MCF 10A (cell line): Measurements from ENCODE around the gene TRABD. TPM values are rescaled to one million over a fixed set of nuclear protein-coding genes. Genes with fewer than 3 reads are reported as not detected.
"Not testable (repeated sequence)": the region's sequence is repeated elsewhere in the genome, so short reads cannot be mapped to it uniquely, and the experiment has no call there.

Experiments used
- BruUV-seq: library from RNA; stranded (reverse); fragments of 400-500 nt; replicated peaks from 2 replicates; lab custom pipeline; 2021; lab: Mats Ljungman, UMichigan
- CTCF ChIA-PET: fragments of 300-600 bp; sonication (Branson Sonifier 250); formaldehyde crosslinking; extraction: SDS; loops from one replicate; lab custom pipeline; 2021; ENCODE audit warnings: antibody characterized with exemption, inconsistent platforms; lab: Yijun Ruan, JAX
- POLR2A ChIA-PET: fragments of 300-600, 350-650 bp; sonication (Branson Sonifier 250); formaldehyde crosslinking; extraction: SDS; loops from one replicate; lab custom pipeline; 2020; ENCODE audit warnings: antibody characterized with exemption, inconsistent platforms; lab: Yijun Ruan, JAX
- DNase-seq: peaks from one replicate; pipeline ENCODE4 v3.0.0-alpha.2; 2018; ENCODE audit not compliant: unreplicated experiment
- H3K27ac Mint-ChIP-seq: one replicate; pipeline ENCODE4 v1.8.0; 2022; ENCODE audit warnings: mild to moderate bottlenecking, low read depth, mixed read lengths; ENCODE audit not compliant: unreplicated experiment
- H3K27me3 Mint-ChIP-seq: one replicate; pipeline ENCODE4 v1.8.0; 2022; ENCODE audit warnings: mixed read lengths; ENCODE audit not compliant: insufficient read depth, unreplicated experiment
- H3K36me3 Mint-ChIP-seq: one replicate; pipeline ENCODE4 v1.8.0; 2022; ENCODE audit warnings: mild to moderate bottlenecking, moderate library complexity, mixed read lengths; ENCODE audit not compliant: insufficient read depth, unreplicated experiment
- H3K4me1 Mint-ChIP-seq: one replicate; pipeline ENCODE4 v1.8.0; 2022; ENCODE audit warnings: mixed read lengths; ENCODE audit not compliant: insufficient read depth, unreplicated experiment
- H3K4me3 Mint-ChIP-seq: one replicate; pipeline ENCODE4 v1.8.0; 2022; ENCODE audit warnings: mild to moderate bottlenecking, moderate library complexity, mixed read lengths; ENCODE audit not compliant: unreplicated experiment
- H3K9me3 Mint-ChIP-seq: one replicate; pipeline ENCODE4 v1.8.0; 2022; ENCODE audit warnings: mixed read lengths; ENCODE audit not compliant: unreplicated experiment
- CTCF ChIP-seq: fragments of 200-600 bp; IDR thresholded peaks from one replicate; pipeline ENCODE4 v1.8.0; 2022; ENCODE audit warnings: antibody characterized with exemption, mild to moderate bottlenecking; ENCODE audit not compliant: unreplicated experiment
- intact Hi-C: fragments of 100-400 bp; cut with micrococcal nuclease; formaldehyde crosslinking; loops from 2 replicates; pipeline ENCODE4 v1.14.1; 2022
- total RNA-seq: library from RNA; stranded (reverse); gene quantifications from 2 replicates; pipeline ENCODE4 v1.2.3, GENCODE V29; 2022

Gene TRABD
- total RNA-seq, 1 experiment from 2014 or later, result 63.8 TPM

- Mint-ChIP-seq H3K27ac (no peak overlapping the region), H3K9me3 (no peaks in the 10 kb centered on the region), H3K27me3 (peaks cover 18% of the 10 kb centered on the region), H3K36me3 (peaks cover 6% of the 10 kb centered on the region), H3K4me3 (peak overlapping the region; percentile 11), H3K4me1 (no peaks in the 10 kb centered on the region)
- no peak for DNase-seq
- CTCF ChIA-PET, result no interaction called here
- POLR2A ChIA-PET, result no interaction called here
- BruUV-seq, result no TSS peak
- TF ChIP-seq CTCF, result no peak
- intact Hi-C loops, result no loop called here
These were observed 17.8 kb upstream of the TRABD start for GRCh38 chr22:50167689-50168489.

- BruUV-seq, intact Hi-C loops: not testable (repeated sequence)
- peaks cover 18% of the 10 kb centered on the region for H3K27me3 Mint-ChIP-seq
These were observed 17.1 kb upstream of the TRABD start for GRCh38 chr22:50168490-50169180.

GRCh38 chr22:50169181-50169759 is 16.4 kb upstream of the TRABD start:
- H3K27me3 Mint-ChIP-seq, result peaks cover 18% of the 10 kb centered on the region
- H3K4me1 Mint-ChIP-seq, result no peaks in the 10 kb centered on the region
- POLR2A ChIA-PET, result no interaction called here
- peaks cover 6% of the 10 kb centered on the region for H3K36me3 Mint-ChIP-seq
- intact Hi-C loops, result no loop called here
- no TSS peak for BruUV-seq
- no peak for TF ChIP-seq CTCF
- no peak overlapping the region for H3K27ac Mint-ChIP-seq
- H3K9me3 Mint-ChIP-seq, result no peaks in the 10 kb centered on the region
- CTCF ChIA-PET, result no interaction called here
- peak overlapping the region; percentile 55 for H3K4me3 Mint-ChIP-seq
- DNase-seq, result no peak

More at GRCh38 chr22:50168490-50169180, 17.1 kb upstream of the TRABD start:
- H3K9me3 Mint-ChIP-seq, CTCF ChIA-PET, H3K27ac Mint-ChIP-seq, DNase-seq, H3K36me3 Mint-ChIP-seq, H3K4me1 Mint-ChIP-seq, POLR2A ChIA-PET: not testable (repeated sequence)
- peak overlapping the region; percentile 55 for H3K4me3 Mint-ChIP-seq

- no TSS peak for BruUV-seq
- H3K27me3 Mint-ChIP-seq, result peaks cover 18% of the 10 kb centered on the region
- no peak for TF ChIP-seq CTCF
- no peak overlapping the region for H3K27ac Mint-ChIP-seq
- H3K4me3 Mint-ChIP-seq, result peak overlapping the region; percentile 56
- DNase-seq, result no peak
- ChIA-PET POLR2A (no interaction called here), CTCF (no interaction called here)
- no peaks in the 10 kb centered on the region for H3K4me1 Mint-ChIP-seq
- no peaks in the 10 kb centered on the region for H3K9me3 Mint-ChIP-seq
- intact Hi-C loops, result no loop called here
- peaks cover 6% of the 10 kb centered on the region for H3K36me3 Mint-ChIP-seq
These were observed 15.9 kb upstream of the TRABD start for GRCh38 chr22:50169774-50170341.
